Measurements from ENCODE around the gene DHX34.
"Not testable (repeated sequence)": the region's sequence is repeated elsewhere in the genome, so short reads cannot be mapped to it uniquely, and the experiment has no call there.

The DHX34 gene

DNA sequence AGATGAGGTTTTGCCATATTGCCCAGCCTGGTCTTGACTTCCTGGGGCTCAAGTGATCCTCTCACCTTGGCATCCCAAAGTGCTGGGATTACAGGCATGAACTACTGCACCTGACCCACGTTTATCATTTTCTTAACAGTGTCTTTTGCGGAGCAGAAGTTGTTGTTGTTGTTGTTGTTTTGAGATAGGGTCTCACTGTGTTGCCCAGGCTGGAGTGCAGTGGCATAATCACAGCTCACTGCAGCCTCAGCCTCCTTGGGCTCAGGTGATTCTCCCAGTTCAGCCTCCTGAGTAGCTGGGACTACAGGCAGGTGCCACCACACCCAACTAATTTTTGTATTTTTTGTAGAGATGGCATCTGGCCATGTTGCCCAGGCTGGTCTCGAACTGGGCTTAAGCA is 38.5 kb downstream of the DHX34 start:
- not testable (repeated sequence) for DNase-seq (ENCODE audit: low read depth)

GRCh38 chr19:47388721-47389120 is 39.6 kb downstream of the DHX34 start:
- DNase-seq (ENCODE audit: low read depth) = not testable (repeated sequence)

DNA sequence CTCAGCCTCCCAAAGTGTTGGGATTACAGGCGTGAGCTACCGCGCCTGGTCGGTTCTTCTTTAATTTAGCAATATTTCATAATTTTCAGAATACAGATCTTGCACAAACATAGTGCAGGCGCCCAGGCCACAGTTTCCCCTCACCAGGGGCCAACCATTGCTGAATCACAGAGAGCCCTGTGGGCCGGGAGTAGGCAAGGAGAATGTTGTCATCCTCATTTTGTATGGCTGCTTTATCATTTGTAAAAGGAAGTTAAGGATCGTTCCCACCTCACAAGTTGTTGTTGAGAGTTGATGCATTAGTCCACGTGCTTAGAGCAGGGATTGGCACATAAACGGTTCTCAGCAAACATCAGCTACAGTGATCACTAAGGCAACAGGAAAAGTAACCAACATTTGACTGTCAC is 40.0 kb downstream of the DHX34 start:
- no peak for DNase-seq (ENCODE audit: low read depth)

- no peak for DNase-seq (ENCODE audit: low read depth)
These were observed 41.7 kb downstream of the DHX34 start for GRCh38 chr19:47390533-47391488.

GRCh38 chr19:47391510-47392223 is 42.6 kb downstream of the DHX34 start:
- DNase-seq (ENCODE audit: low read depth) = peak; percentile 75

DNA sequence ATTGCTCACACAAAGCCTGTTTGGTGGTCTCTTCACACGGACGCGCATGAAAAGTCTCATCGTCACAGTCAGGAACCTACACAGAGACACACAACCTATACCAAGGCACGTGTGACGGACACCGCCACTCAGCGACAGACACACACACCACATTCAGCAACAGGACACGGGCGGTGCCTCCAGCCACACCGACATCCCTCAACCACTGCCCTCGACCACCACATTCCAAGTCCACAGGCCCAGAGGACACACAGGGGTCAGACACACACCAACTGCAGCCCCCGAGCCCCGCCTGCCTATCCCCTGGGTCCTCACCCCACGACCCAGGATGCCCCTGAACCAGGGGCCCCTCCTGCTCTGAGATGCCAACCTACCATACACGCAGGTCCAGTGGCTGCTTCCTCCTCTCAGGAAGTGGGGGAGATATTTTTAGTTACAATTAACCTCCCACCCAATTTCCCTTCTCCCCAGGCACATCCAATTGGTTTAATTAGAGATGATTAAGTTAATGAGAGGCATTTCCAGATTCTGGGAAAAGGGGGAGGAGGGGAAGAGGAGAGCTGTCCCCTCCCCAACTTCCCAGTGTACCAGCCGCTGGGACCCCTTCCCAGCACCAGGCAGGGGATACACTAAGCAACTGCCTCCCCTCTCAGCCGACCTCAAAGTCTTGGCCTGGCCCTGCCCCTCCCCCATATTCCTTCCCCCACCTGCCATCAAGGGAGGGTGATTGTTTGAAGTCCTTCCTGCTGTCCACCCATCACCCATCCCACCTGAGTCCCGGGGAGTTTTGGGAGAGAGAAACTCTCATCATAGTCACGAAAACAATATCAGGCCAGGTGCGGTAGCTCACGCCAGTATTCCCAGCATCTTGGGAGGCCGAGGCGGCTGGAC is 49.8 kb downstream of the DHX34 start:
- no peak for DNase-seq (ENCODE audit: low read depth)

GRCh38 chr19:47402504-47402903 is 53.4 kb downstream of the DHX34 start:
- DNase-seq (ENCODE audit: low read depth) = no peak

- no peak for DNase-seq (ENCODE audit: low read depth)
These were observed 55.5 kb downstream of the DHX34 start for GRCh38 chr19:47404334-47405196.

- DNase-seq (ENCODE audit: low read depth) = no peak
These were observed 56.1 kb downstream of the DHX34 start for GRCh38 chr19:47405197-47405550.

- no peak for DNase-seq (ENCODE audit: low read depth)
These were observed 56.8 kb downstream of the DHX34 start for GRCh38 chr19:47405854-47406417.

- DNase-seq (ENCODE audit: low read depth) = no peak
These were observed 57.7 kb downstream of the DHX34 start for GRCh38 chr19:47406711-47407416.

GRCh38 chr19:47407417-47407774 is 58.3 kb downstream of the DHX34 start:
- no peak for DNase-seq (ENCODE audit: low read depth)

DNA sequence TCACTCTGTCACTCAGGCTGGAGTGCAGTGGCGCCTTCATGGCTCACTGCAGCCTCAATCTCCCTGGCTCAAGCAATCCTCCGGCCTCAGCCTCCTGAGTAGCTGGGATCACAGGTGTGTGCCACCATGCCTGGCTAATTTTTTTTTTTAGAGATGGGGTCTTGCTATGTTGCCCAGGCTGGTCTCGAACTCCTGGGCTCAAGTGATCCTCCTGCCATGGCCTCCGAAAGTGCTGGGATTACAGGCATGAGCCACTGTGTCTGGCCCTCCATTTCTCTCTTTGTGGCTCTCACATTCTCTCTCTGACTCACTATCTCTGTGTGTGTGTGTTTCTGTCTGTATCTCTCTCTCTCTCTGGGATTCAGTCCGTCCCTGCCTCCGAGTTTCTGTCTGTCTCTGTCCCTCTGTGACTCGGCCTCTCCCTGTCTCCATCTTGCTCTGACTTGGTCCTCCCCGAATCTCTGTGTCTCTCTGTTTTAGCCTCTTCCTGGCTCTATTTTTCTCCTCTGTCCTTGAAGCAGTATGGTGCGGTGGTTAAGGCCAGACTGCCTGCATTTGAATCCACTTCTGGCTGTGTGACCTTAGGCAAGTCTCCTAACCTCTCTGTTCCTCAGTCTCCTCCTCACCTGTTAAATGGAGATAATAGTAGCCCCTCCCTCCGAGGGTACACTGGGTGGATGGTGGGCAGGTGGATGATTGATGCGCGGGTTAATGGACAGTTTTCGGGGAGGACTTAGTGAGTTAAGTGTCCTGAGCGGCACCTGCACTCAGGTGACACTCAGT is 59.2 kb downstream of the DHX34 start:
- DNase-seq (ENCODE audit: low read depth) = peak; percentile 19

DNA sequence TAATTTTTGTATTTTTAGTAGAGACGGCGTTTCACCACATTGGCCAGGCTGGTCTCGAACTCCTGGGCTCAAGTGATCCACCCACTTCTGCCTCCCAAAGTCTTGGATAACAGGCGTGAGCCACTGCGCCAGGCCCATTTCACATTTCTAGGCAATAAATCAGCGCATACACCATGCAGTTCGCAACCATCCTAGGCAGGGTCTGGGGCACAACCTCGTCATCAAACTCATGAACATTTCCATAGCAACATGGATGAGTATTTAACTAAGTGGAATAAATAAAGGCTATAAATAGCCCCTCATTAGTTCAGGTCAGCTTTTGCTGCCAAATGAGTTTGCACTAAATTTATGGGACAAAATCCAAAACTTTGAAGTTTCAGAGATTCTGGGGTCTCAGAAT is 62.0 kb downstream of the DHX34 start:
- no peak for DNase-seq (ENCODE audit: low read depth)

DNA sequence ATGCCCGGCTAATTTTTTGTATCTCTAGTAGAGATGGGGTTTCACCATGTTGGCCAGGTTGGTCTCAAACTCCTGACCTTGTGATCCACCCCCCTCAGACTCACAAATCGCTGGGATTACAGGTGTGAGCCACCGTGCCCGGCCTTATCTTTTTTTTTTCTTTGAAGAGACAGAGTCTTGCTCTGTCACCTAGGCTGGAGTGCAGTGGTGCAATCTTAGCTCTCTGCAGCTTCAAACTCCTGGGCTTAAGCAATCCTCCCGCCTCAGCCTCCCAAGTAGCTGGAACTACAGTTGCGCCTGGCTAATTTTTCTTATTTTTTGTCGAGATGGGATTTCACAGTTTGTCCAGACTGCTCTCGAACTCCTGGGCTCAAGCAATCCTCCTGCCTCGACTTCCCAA is 62.6 kb downstream of the DHX34 start:
- DNase-seq (ENCODE audit: low read depth) = not testable (repeated sequence)

GRCh38 chr19:47413941-47414340 is 64.8 kb downstream of the DHX34 start:
- DNase-seq (ENCODE audit: low read depth) = no peak

DNA sequence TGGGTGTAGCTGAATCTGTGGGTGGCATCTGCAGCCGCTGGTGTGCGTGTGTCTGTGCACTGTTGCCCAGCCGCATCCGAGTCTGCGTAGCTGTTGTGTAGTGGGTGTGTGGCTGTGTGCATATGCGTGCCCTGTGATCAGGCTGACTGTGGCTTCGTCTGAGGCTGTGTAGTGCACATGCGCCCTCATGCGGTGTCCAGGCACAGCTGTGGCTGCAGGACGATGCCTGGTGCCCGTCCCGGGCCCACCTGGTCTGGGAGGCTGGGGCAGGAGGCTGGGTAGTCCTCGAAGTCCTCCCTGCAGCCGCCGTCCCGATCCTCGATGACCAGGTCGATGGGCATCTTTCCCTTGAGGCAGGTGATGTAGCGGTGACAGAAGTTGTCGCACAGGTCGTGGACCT is 65.4 kb downstream of the DHX34 start:
- peak; percentile 18 for DNase-seq (ENCODE audit: low read depth)

DNA sequence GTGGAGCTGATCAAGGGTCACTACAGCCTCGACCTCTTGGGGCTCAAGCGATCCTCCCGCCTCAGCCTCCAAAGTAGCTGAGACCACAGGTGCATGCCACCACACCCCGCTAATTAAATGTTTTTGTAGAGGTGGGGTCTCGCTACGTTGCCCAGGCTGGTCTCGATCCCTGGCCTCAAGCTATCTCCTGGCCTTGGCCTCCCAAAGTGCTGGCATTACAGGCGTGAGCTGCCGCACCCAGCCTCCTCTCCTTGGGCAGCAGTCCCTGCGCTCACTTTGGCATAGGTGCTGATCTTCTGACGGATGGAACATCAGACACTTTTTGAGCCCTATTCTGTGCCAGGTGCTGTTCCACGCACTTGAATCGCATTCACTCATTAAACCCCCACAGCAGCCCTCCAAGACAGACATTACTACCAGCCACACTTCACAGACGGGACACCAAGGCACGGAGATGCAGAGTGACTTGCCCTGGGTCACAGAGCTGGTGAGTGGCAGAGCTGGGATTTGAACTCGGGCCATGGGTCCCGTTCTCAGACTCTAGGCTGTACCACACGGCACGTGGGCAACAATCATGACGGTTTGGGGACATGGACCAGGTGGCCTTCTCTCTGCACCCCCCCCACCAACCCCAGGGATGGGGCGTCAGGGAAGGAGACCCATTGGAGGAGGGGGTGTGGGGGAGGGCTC is 67.0 kb downstream of the DHX34 start:
- DNase-seq (ENCODE audit: low read depth) = no peak

DNA sequence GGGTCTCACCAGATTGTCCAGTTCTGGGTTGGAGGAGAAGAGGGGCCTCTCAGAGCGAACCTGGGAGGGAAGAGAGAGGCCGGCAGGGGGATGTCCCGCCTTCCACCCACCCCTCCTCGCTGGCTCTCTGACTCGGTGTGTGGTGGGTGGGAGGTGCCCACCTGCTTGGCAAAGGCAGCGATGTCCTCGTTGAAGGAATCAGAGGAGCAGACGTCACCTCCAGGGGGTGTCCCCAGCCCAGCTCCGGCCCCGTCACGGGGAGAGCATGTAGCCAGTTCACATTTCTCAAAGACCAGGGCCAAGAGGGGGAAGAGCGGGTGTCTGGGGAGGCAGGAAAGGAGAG is 67.5 kb downstream of the DHX34 start:
- no peak for DNase-seq (ENCODE audit: low read depth)
